Activated CD4-positive, alpha-beta T cell treated with anti-CD3 and anti-CD28 coated beads, Interleukin-2, amount 50 U/mL, for 24 hours (primary cell): Measurements from ENCODE around the gene TMEM150B.

Experiments used
- DNase-seq, 2 donors: peaks; one replicate each; pipeline ENCODE4 v3.0.0-alpha.2; 2020; ENCODE audit warnings: low read depth in 1 of 2, low spot score in 1 of 2

The TMEM150B gene

DNA sequence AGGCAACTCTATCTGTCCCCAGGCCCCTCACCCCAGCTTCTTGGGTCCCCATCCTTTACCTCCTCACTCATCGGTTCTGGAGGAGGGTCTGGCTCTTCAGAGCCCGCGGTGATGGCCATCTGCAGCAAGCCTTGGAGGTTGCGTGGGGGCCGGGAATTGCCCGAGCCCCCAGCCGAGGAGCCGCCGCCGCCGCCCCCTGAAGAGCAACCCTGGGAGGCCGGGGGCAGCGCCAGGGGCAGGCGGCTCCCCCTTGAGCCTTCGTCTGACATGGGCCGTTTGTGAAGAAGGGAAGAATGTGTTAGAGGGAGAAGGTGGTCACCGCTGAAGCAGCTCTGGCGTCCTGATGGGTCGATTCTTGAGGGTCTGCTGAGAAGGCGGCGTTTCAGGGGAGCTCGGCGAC is 45.8 kb downstream of the TMEM150B start:
- no peak for DNase-seq

DNA sequence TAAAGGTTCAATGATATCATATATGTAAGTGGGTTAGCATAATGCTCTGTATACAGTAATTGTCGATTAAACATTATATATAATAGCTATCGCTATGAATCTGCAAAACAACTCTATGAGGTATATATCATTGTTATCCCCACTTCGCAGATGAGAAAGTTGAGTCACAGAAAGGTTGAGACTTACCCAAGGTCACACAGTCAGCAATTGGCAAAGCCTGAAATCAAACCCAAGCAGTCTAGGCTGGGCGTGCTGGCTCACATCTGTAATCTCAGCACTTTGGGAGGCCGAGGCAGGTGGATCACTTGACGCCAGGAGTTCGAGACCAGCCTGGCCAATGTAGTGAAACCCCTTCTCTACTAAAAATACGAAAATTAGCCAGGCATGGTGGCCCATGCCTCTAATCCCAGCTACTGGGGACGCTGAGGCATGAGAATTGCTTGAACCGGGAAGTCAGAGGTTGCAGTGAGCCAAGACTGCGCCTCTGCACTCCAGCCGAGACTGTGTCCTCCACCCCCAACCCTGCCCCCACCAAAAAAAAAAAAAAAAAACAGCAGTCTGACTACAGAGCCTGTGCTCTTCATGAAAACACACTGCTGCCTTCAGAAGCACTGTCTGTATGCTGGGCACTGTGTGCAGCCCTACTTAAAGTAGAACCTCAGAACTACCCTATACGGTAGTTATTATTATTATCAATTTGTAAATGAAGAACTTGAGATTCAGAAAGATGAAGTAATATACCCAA is 46.6 kb downstream of the TMEM150B start:
- DNase-seq: no peak

DNA sequence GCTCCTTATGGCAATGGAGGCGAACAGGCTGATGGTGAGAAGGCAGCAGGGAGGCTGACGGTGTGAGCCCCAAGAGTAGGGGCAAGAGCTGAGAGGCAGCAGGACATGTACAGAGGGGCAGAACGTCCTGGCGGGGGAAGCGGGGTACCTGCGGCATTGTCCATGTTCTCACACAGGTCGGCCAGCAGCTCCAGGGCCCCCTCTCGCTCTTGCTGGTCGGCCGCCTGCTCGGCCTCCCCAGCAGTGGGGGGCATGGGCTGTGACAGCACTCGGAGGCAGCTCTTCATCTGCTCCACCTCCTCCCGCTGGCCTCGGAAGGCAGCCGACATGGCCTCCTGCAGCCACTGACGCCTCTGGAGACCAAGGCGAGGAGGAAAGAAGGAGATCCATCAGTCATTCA is 47.6 kb downstream of the TMEM150B start:
- no peak for DNase-seq

DNA sequence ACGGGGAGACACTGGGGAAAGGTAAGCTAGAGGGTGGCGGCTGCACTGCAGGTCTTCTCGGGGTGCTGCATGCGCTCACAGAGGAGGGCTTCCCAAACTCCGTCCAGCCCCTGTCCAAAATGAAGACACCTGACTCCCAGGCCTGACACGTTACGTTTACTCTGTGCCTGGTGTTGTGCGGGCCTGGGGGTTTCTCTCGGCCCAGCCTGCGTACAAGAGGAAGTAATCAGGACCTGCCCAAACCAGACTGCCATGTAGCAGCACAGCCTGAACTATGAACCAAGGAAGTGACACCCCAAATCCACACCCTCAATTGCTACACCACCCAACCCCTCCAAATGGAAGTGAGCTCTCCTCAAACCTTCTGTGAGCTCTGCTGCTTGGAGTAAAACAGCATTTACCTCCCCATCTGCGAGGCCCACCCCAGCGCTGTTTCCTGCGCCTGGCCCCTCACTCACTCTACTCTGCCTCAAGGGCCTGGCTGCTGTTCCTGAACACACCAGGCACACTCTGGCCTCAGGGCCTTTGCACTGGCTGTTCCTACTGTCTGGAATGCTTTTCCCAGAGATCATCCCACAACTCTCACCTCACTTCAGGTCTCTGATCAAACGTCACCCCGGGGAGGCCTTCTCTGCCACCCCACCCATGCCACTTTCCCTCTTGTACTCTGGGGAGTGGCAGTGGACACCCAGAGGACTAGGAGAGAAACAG is 48.3 kb downstream of the TMEM150B start:
- DNase-seq: no peak

DNA sequence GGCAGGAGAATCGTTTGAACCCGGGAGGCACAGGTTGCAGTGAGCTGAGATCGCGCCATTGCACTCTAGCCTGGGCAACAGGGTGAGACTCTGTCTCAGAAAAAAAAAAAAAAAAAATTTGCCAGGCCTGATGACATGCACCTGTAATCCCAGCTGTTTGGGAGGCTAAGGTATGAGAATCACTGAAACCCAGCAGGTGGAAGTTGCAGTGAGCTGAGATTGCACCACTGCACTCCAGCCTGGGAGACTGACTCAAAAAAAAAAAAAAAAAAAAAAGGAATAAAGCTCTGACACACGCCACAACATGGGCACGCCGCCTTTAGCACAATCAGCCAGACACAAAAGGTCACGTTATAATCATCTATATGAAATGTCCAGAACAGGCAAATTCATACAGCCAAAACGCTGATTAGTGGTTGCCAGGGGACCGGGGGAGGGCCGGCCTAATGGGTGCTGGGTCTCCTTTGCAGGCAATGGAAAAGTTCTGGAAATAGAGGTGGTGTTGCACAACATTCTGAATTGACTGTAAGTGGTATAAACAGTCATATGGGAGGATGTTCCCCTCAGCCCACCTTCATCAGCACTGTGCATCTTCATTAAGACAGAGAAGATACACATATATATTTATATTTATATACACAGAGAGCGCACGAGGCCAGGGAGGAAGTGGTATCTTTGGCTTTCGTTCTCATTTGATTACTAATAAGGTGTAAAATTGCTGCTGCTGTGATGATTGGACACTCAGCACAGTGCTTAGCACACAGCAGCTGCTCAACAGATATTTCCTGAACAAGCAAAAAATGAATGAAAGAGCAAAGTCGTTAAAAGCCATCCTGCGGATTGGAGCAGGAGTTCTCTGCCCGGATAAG is 49.1 kb downstream of the TMEM150B start:
- no peak for DNase-seq

GRCh38 chr19:55273978-55274707 is 51.0 kb downstream of the TMEM150B start:
- no peak for DNase-seq

DNA sequence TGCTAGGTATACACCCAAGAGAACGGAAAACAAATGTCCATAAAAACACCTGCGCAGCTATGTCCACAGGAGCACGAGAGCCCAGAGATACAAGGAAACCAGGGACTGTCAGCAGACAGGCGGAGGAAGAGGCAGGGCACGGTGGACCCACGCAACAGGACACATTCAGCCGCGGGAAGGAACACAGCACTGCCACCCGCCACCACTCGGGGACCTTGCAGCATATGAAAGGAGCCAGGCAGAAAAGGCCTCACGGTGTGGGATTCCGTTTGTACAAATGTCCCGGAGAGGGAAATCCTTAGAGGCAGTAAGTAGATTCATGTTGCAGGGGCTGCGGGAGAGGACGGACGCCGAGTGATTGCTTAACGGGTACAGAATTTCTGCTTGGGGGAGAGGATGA is 53.0 kb downstream of the TMEM150B start:
- DNase-seq: no peak

GRCh38 chr19:55270172-55270942 is 54.8 kb downstream of the TMEM150B start:
- DNase-seq: no peak

DNA sequence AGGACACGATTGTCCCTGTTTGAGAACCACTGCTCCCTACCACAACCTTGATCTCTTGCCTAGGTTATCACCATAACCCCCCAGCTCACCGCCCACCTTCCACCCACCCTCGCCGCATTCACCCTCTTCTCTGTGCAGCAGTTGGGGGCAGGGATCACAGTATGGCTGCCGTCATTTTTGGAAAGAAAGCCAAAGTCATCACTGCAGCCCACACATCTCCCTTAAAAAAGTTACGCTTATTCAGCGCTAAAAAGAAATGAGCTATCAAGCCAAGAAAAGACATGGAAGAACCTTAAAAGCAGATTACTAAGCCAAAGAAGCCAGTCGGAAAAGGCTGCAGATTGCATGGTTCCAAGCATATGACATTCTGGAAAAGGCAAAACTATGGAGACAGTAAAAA is 55.8 kb downstream of the TMEM150B start:
- no peak for DNase-seq

DNA sequence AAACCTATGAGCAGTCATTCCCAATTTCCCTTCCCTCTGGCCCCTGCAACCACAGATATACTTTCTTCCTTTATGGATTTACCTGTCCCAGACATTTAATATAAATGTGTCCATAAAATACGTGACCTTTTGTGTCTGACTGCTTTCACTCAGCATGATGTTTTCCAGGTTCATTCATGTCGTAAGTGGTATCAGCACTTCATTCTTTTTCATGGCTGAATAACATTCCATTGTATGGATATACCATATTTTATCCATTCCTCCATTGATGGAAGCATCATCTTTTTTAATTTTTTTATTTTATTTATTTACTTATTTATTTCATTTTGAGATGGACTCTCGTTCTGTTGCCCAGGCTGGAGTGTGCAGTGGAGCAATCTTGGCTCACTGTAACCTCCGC is 58.3 kb downstream of the TMEM150B start:
- no peak for DNase-seq

- DNase-seq: no peak
Observed at GRCh38 chr19:55266404-55266803, 58.7 kb downstream of the TMEM150B start.

DNA sequence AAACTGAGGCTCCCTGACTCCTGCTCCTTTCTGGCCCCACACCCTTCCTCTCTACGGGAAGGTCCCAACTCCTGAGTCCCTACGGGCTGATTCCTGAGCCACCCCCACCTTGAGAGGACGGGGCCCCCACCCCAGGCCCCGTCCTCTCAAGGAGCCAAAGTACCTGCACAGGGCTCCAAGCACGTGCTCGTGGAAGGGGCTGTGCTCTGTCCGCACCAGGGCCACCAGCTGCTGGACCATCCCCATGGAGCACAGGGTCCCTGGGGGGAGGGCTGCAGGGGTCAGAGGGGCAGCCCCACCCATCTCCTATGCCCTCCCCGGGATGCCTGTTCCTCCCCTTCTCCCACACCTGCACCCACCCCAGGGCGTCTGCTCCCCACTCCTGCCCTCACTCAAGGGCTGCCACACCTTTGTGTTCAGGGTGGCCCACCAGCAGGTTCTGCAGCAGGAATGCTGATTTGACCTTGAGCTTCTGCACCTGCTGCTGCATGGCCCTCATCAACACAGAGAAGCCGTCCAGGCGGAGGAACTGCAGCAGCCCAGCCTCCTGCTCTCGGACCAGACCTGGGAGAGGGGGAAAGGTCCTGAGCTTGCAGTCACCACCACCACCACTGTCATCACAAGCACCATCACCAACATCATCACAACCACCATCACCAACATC is 59.3 kb downstream of the TMEM150B start:
- DNase-seq: no peak

GRCh38 chr19:55265173-55265572 is 60.0 kb downstream of the TMEM150B start:
- no peak for DNase-seq

DNA sequence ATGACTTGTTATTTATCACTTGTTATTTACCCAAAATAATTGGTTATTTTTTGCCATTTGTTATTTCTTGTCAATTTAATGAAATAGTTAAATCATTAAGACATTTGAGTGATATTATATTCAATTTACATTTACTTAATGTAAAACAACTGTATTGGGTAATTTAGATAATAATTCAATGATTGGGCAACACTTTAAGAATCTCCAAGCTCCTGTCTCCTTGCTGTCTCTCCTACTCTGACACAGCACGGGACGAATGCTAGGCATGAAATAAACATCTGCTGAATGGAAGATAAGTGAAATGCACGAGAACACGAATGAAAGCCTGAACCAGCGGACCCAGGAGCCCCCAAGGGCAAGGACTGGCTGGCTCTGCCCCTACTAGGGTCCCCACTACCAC is 60.6 kb downstream of the TMEM150B start:
- DNase-seq: no peak
